ENCODE results near the gene RIC3.

Gene RIC3

GRCh38 chr11:8127447-8127846 lies 41.4 kb downstream of the RIC3 start:
- no peak for TF ChIP-seq CTCF (IDR thresholded peaks at IDR 0.05; ENCODE audit: low read depth, low read length)
- no peak for DNase-seq (ENCODE audit: low read depth in 2 of 2)
- H3K4me3 ChIP-seq (replicated peaks in 1 of 2; ENCODE audit: low read depth in 2 of 2, low read length in 2 of 2) = no peak overlapping the region

- no peak for TF ChIP-seq CTCF (IDR thresholded peaks at IDR 0.05; ENCODE audit: low read depth, low read length)
- DNase-seq (ENCODE audit: low read depth in 2 of 2) = no peak
- H3K4me3 ChIP-seq (replicated peaks in 1 of 2; ENCODE audit: low read depth in 2 of 2, low read length in 2 of 2) = no peak overlapping the region
Measured at GRCh38 chr11:8126649-8127289, 42.1 kb downstream of the RIC3 start.

DNA sequence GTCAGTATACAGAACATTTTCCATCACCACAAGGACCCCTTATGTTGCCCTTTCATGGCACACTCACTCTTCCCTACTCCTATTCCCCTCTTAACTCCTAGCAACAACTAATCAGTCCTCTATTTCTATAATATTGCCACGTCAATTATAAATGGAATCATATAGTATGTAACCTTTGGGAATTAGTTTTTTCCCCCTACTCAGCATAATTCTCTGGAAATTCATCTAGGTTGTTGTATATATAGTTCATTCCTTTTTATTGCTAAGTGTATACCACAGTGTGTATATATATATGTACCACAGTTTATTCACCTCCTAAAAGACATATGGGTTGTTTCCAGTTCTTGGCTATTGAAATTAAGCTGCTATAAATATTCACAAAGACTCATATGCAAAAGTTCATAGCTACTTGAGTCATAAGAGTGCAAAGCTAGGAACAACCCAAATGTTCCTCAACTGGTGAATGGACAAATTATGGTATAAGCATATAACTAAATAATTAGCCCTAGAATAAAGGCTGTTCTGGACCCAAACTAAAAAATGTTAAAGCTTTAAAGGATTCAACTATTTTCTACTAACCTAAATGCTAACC lies 46.6 kb downstream of the RIC3 start:
- no peak for DNase-seq (ENCODE audit: low read depth in 2 of 2)
- TF ChIP-seq CTCF (IDR thresholded peaks at IDR 0.05; ENCODE audit: low read depth, low read length) = no peak
- no peak overlapping the region for H3K4me3 ChIP-seq (replicated peaks in 1 of 2; ENCODE audit: low read depth in 2 of 2, low read length in 2 of 2)

GRCh38 chr11:8111636-8112035 lies 57.2 kb downstream of the RIC3 start:
- no peak for DNase-seq (ENCODE audit: low read depth in 2 of 2)
- no peak for TF ChIP-seq CTCF (IDR thresholded peaks at IDR 0.05; ENCODE audit: low read depth, low read length)
- H3K4me3 ChIP-seq (replicated peaks in 1 of 2; ENCODE audit: low read depth in 2 of 2, low read length in 2 of 2) = no peak overlapping the region

GRCh38 chr11:8110396-8110795 lies 58.4 kb downstream of the RIC3 start:
- no peak overlapping the region for H3K4me3 ChIP-seq (replicated peaks in 1 of 2; ENCODE audit: low read depth in 2 of 2, low read length in 2 of 2)
- no peak for DNase-seq (ENCODE audit: low read depth in 2 of 2)
- no peak for TF ChIP-seq CTCF (IDR thresholded peaks at IDR 0.05; ENCODE audit: low read depth, low read length)

GRCh38 chr11:8109675-8110074 lies 59.1 kb downstream of the RIC3 start:
- DNase-seq (ENCODE audit: low read depth in 2 of 2) = no peak

More at GRCh38 chr11:8109675-8110074, 59.1 kb downstream of the RIC3 start:
- H3K4me3 ChIP-seq (replicated peaks in 1 of 2; ENCODE audit: low read depth in 2 of 2, low read length in 2 of 2) = no peak overlapping the region
- no peak for TF ChIP-seq CTCF (IDR thresholded peaks at IDR 0.05; ENCODE audit: low read depth, low read length)

Data from cardiac fibroblast (primary cell).